Measurements from ENCODE around the gene ULBP1.

DNA sequence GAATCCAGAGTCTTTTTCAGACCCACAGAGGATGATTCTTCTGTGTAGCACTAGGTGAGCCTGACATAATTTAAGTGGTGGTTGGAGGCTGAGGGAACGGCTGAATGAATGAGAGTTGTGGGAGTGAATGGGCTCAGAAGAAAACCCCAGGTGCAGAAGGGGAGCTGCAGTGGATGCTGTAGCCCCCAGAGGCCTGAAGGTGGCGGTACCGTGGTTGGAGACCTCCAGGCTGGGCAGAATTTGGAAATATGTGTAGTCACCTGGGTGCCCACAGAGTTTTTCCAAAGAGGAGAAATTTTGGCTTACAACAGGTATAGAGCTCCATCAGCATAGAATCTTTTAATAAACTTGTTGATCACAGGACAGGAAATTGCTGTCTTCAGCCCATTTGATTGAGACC, 34.3 kb upstream of the ULBP1 start:
- TF ChIP-seq POLR2A (IDR thresholded peaks at IDR 0.05; ENCODE audit: low read depth, low read length), result no peak
- no peak for TF ChIP-seq POLR2AphosphoS5 (IDR thresholded peaks at IDR 0.05; ENCODE audit: low read depth, low read length)
- no peak for TF ChIP-seq POU2F2 (IDR thresholded peaks at IDR 0.05; ENCODE audit: low read depth, low read length)
- TF ChIP-seq TAF1 (IDR thresholded peaks at IDR 0.05; ENCODE audit: low read depth, low read length), result no peak

Measured in GM12891 (cell line).